Right lobe of liver (tissue), 4 donors: Measurements from ENCODE around the gene NRIP2.

ENCODE experiments used
- POLR2A ChIP-seq: fragments of 450-650 bp; IDR thresholded peaks from one replicate; pipeline ENCODE4 v1.6.1; 2017; ENCODE audit warnings: antibody characterized with exemption, mild to moderate bottlenecking
- TF ChIP-seq, protein P1 (sequence below), 4 donors: fragments of 200-600 bp in 3 of 4; fragments of 450-650 bp in 1 of 4; IDR thresholded peaks; one replicate each; pipeline versions ENCODE4 v1.5.1 to v1.8.0; 2016 to 2022; ENCODE audit warnings: antibody characterized with exemption in 4 of 4, mild to moderate bottlenecking in 2 of 4
- donor health status: DM: no; HTN: no; CAD: no.
- donor health status: DM: no; HTN: no; CAD: no.
- donor health status: DM: no; HTN: yes; CAD: no.

DNA sequence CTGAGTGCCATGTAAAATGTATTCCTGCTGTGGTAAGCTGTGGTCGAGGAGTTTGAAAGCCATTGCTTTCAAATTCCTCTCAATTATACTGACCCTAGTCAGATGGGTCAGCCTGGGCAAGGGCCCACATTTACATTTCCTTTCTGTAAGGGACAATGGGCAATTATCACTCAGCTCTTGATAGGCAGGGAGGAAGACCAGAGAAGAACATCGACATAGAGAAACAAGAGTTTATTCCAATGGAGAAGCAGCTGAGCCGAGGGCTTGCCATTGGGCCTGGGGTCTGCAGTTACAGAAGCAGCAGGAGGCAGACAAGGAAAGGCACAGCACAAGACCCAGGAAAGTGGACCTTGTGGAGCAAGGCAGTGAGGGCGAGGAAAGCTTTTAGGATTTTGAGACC, 9.7 kb downstream of the NRIP2 start:
- TF ChIP-seq, protein P1, sequence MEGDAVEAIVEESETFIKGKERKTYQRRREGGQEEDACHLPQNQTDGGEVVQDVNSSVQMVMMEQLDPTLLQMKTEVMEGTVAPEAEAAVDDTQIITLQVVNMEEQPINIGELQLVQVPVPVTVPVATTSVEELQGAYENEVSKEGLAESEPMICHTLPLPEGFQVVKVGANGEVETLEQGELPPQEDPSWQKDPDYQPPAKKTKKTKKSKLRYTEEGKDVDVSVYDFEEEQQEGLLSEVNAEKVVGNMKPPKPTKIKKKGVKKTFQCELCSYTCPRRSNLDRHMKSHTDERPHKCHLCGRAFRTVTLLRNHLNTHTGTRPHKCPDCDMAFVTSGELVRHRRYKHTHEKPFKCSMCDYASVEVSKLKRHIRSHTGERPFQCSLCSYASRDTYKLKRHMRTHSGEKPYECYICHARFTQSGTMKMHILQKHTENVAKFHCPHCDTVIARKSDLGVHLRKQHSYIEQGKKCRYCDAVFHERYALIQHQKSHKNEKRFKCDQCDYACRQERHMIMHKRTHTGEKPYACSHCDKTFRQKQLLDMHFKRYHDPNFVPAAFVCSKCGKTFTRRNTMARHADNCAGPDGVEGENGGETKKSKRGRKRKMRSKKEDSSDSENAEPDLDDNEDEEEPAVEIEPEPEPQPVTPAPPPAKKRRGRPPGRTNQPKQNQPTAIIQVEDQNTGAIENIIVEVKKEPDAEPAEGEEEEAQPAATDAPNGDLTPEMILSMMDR (IDR thresholded peaks at IDR 0.05) = no peak
- no peak for TF ChIP-seq POLR2A
